ENCODE results near the gene IPO13.

The IPO13 gene

GRCh38 chr1:43990271-43991199 lies 43.8 kb downstream of the IPO13 start:
- DNase-seq: no peak

GRCh38 chr1:43991200-43991475 lies 44.4 kb downstream of the IPO13 start:
- DNase-seq: no peak

- peak; percentile 86 for DNase-seq
These were observed 44.9 kb downstream of the IPO13 start, which contains the start of gene CCDC24 for GRCh38 chr1:43991476-43992231. Gene CCDC24 (plus strand): TSS chr1:43991599. CDS start chr1:43991879, 280 bp downstream.

GRCh38 chr1:43992232-43992995 lies 45.7 kb downstream of the IPO13 start:
- DNase-seq: peak; percentile 17

GRCh38 chr1:43993206-43993914 lies 46.6 kb downstream of the IPO13 start:
- DNase-seq: no peak

GRCh38 chr1:43994071-43994470 lies 47.3 kb downstream of the IPO13 start:
- no peak for DNase-seq

GRCh38 chr1:43994794-43995790 lies 48.3 kb downstream of the IPO13 start:
- DNase-seq: peak; percentile 44

- DNase-seq: no peak
These were observed 49.4 kb downstream of the IPO13 start for GRCh38 chr1:43995984-43996732.

- DNase-seq: no peak
These were observed 50.0 kb downstream of the IPO13 start for GRCh38 chr1:43996733-43997115.

- DNase-seq: no peak
These were observed 50.7 kb downstream of the IPO13 start for GRCh38 chr1:43997295-43997999.

GRCh38 chr1:43998000-43998378 lies 51.2 kb downstream of the IPO13 start:
- DNase-seq: no peak

GRCh38 chr1:43999455-43999854 lies 52.7 kb downstream of the IPO13 start:
- no peak for DNase-seq

GRCh38 chr1:44000122-44000665 lies 53.4 kb downstream of the IPO13 start:
- no peak for DNase-seq

GRCh38 chr1:44002165-44002564 lies 55.4 kb downstream of the IPO13 start:
- DNase-seq: no peak

GRCh38 chr1:44002606-44003157 lies 55.9 kb downstream of the IPO13 start:
- no peak for DNase-seq

GRCh38 chr1:44008259-44008658 lies 61.5 kb downstream of the IPO13 start:
- DNase-seq: no peak

GRCh38 chr1:44010935-44011471 lies 64.3 kb downstream of the IPO13 start:
- no peak for DNase-seq

GRCh38 chr1:44012404-44012803 lies 65.7 kb downstream of the IPO13 start:
- DNase-seq: no peak

Data from NCI-H526 treated with DMSO at 0.1 percent for 48 hours (cell line).